Thymus (tissue), 11 donors: ENCODE results near the gene RBM7. TPM values are rescaled to one million over a fixed set of nuclear protein-coding genes. Genes with fewer than 3 reads are reported as not detected.

Experiments
- DNase-seq, 9 donors: peaks; one replicate each; pipeline ENCODE4 v3.0.0-alpha.2; 2013; ENCODE audit warnings: low spot score in 9 of 9, low read depth in 6 of 9, missing footprints in 1 of 9
- H3K27ac ChIP-seq, 2 donors: one replicate each; pipeline ENCODE4 v1.5.1; 2013; ENCODE audit warnings: control low read depth in 1 of 2, low read depth in 1 of 2, low read length in 1 of 2, mild to moderate bottlenecking in 1 of 2, moderate library complexity in 1 of 2
- H3K27me3 ChIP-seq, 2 donors: one replicate each; pipeline ENCODE4 v1.5.1; 2013; ENCODE audit warnings: low read length in 1 of 2; ENCODE audit not compliant: control insufficient read depth in 2 of 2, insufficient read depth in 1 of 2
- H3K36me3 ChIP-seq, 2 donors: one replicate each; pipeline ENCODE4 v1.5.1; 2013; ENCODE audit warnings: low read length in 1 of 2, mild to moderate bottlenecking in 1 of 2, moderate library complexity in 1 of 2; ENCODE audit not compliant: control insufficient read depth in 2 of 2, insufficient read depth in 2 of 2
- H3K4me1 ChIP-seq, 2 donors: one replicate each; pipeline ENCODE4 v1.5.1; 2013; ENCODE audit warnings: low read length in 2 of 2; ENCODE audit not compliant: control insufficient read depth in 2 of 2, insufficient read depth in 2 of 2
- H3K4me3 ChIP-seq, 2 donors: one replicate each; pipeline ENCODE4 v1.5.1; 2013; ENCODE audit warnings: low read length in 2 of 2, control low read depth in 1 of 2, mild to moderate bottlenecking in 1 of 2
- H3K9me3 ChIP-seq, 2 donors: one replicate each; pipeline ENCODE4 v1.5.1; 2013; ENCODE audit warnings: low read length in 1 of 2, mild to moderate bottlenecking in 1 of 2; ENCODE audit not compliant: control insufficient read depth in 2 of 2, insufficient read depth in 1 of 2
- WGBS: extraction: QIAGEN DNeasy Blood & Tissue Kit; methylation state at CpG from one replicate; pipeline ENCODE4 v1.1.7; 2013; 5-methylcytosine and 5-hydroxymethylcytosine counted together
- polyA plus RNA-seq: library from polyadenylated mRNA; stranded (reverse); fragments of 200-250 nt; gene quantifications from one replicate; pipeline ENCODE4 v1.2.3, GENCODE V29; 2013
- total RNA-seq: library from RNA; stranded (reverse); fragments of 120-200 nt; gene quantifications from one replicate; pipeline ENCODE4 v1.2.4, GENCODE V29; 2013
- donor health status: healthy.

The RBM7 gene
- total and polyA plus RNA-seq, 2 donors = 22.7 to 35.7 TPM

DNA sequence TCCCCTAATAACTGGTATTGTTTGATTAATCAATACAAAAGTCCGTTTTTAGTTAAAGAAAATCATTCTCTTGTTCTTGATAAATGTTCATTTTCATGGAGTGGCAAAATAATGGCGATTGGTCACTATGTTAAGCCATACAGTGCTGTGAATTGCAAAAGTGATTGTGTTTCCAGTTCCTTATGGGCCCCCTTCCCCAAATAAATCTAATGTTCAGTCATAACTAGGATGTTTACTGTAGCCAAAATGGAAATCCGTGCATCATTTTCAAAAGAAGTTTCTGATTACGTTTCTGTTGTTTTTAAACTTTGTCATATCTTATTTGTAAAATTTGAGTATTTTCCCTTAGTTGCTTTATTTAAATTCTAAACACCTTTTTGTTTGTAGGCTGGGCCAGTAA lies 845 bp downstream of the RBM7 start:
- peak in 1 of 9 donors; percentile 19 for DNase-seq
- H3K9me3 ChIP-seq = no peaks in the 10 kb centered on the region
- H3K27ac ChIP-seq = peak overlapping the region in 1 of 2 donors; percentile 45
- H3K4me3 ChIP-seq = peak overlapping the region; percentile 88 to 98
- no peaks in the 10 kb centered on the region for H3K27me3 ChIP-seq
- peaks cover 5 to 18% of the 10 kb centered on the region in 2 donors for H3K36me3 ChIP-seq
- peaks cover 0 to 9% of the 10 kb centered on the region in 2 donors for H3K4me1 ChIP-seq
- 12% methylated on average over 4 of the region's 4 CpGs for WGBS

DNA sequence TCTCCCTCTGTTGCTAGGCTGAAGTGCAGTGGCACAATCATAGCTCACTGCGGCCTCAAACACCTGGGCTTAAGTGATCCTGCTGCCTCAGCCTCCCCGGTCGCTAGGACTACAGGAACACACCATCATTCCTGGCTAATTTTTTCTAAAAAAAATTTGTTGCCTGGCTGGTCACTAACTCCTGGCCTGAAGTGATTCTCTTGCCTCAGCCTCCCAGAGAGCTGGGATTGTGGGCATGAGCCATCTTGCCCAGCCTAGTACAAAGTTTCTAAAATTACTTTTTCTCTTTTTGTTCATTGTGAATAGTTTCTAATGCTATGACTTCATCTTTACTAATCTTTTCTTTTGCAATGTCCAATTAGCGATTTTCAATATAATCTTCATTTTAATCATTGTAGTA lies 12.5 kb downstream of the RBM7 start:
- no peak for DNase-seq
- 98% methylated on average over 4 of the region's 4 CpGs for WGBS
- Histone ChIP-seq H3K27me3 (no peaks in the 10 kb centered on the region), H3K4me1 (no peaks in the 10 kb centered on the region), H3K27ac (no peak overlapping the region), H3K4me3 (no peak overlapping the region), H3K9me3 (no peaks in the 10 kb centered on the region), H3K36me3 (peaks cover 0 to 12% of the 10 kb centered on the region in 2 donors)

DNA sequence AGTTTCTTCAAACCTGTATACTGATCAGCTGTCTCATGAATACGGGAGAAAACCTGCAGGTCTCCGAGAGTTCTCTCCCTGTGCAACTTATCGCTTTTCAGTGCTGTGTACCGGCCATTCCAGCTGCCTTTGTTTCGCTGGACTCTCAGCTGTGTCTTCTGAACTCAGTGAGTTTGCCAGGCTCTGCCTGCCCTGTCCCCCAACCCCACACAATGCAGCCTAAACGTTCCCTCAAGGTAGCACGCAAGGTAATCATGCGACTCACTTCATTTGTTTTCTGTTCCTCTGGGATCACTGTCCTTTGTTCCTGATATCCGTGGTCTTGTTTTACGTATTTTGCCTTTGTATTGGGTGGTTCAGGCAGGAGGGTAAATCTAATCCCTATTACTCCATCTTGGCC lies 13.5 kb downstream of the RBM7 start:
- WGBS = 97% methylated on average over 10 of the region's 10 CpGs
- H3K27ac ChIP-seq = no peak overlapping the region
- H3K9me3 ChIP-seq = no peaks in the 10 kb centered on the region
- no peaks in the 10 kb centered on the region for H3K4me1 ChIP-seq
- no peak overlapping the region for H3K4me3 ChIP-seq
- no peak for DNase-seq
- H3K27me3 ChIP-seq = no peaks in the 10 kb centered on the region
- H3K36me3 ChIP-seq = peaks cover 0 to 12% of the 10 kb centered on the region in 2 donors

DNA sequence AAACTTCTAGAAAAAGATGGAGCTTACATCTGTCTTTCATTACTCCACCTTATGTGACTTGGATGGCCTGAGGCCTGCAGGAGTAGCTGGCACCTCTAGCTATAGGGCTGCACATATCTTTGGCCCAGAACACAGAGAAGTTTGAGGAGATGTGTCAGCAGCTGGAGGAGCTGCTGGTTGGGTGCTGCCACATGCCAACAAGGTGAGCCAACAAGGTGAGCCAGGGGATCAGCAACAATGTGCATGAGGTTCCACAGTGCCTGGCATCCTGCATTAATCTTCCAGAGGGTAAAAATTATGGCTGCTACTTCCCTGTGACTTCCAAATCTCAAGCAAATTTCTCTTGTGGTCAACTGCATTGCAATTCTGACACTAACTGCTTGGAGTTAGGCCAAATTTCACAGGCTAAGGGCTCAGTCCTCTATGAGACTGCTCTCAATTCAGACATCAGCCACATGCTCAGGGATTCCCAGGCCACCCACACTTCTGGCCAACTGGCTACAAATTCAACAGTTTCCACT lies 16.0 kb downstream of the RBM7 start:
- Histone ChIP-seq H3K27me3 (no peaks in the 10 kb centered on the region), H3K36me3 (no peaks in the 10 kb centered on the region), H3K9me3 (no peaks in the 10 kb centered on the region), H3K4me1 (no peaks in the 10 kb centered on the region), H3K27ac (no peak overlapping the region), H3K4me3 (no peak overlapping the region)
- DNase-seq = no peak

DNA sequence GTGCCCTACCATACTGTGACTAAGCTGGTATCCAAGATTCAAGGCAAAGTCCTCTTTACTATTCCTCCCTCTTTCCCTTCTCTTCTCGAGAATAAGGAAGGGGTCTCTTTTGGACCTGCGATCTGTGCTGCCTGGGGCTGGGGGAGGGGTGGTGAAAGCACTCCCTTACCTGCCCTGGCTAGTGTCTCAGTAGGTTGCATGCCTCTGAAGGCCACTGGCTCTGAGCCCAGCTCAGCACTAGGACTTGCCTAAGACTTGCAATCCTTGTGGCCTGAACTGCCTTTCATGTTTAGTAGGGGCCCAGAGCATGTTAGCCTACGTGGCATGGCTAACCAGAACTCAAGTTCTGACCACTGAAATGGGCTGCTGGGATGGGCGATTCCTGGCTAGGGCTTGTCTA lies 25.8 kb downstream of the RBM7 start:
- 98% methylated on average over 4 of the region's 4 CpGs for WGBS
- no peaks in the 10 kb centered on the region for H3K36me3 ChIP-seq
- DNase-seq = no peak
- H3K27me3 ChIP-seq = no peaks in the 10 kb centered on the region
- H3K27ac ChIP-seq = no peak overlapping the region
- no peak overlapping the region for H3K4me3 ChIP-seq
- H3K9me3 ChIP-seq = no peaks in the 10 kb centered on the region
- no peaks in the 10 kb centered on the region for H3K4me1 ChIP-seq

DNA sequence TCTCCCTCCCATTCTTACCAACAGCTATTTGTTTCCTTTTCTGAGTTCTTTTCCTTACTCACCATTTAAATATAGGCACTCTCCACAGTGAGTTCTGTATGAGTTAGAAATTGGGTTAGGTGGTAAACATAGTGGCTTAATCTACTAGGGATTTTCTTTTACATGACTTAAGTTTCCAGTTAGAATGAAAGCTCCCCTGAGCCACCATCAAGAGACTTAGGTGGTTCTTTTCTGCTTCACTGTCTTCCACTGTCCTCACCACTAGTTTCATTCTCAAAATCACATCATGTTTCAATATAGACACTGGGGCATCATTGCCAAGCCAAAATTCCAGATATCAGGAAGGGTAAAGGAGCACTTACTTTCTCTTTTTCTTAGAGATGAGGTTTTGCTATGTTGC lies 29.8 kb downstream of the RBM7 start:
- H3K4me1 ChIP-seq = no peaks in the 10 kb centered on the region
- H3K9me3 ChIP-seq = no peaks in the 10 kb centered on the region
- H3K27me3 ChIP-seq = no peaks in the 10 kb centered on the region
- no peak overlapping the region for H3K27ac ChIP-seq
- H3K36me3 ChIP-seq = no peaks in the 10 kb centered on the region
- H3K4me3 ChIP-seq = no peak overlapping the region
- DNase-seq = no peak

DNA sequence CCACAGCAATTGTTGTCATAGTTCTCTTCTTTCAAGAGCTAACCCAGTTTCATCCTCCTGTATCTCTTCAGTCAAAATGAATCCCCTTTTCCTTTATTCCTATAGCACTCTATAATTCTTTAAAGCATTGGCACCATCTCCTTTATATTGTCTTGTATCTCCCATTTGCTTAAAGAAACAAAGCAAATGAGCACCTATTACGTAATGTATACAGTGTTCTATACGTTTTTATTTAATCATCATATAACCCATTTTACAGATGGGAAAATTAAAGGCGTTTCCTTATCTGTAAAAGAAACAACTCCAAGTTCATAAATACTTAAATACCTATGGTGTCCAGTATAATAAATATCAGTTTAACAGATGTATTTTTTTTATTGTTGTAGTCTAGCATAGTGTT lies 32.4 kb downstream of the RBM7 start:
- Histone ChIP-seq H3K27me3 (no peaks in the 10 kb centered on the region), H3K4me3 (no peak overlapping the region), H3K9me3 (no peaks in the 10 kb centered on the region), H3K36me3 (no peaks in the 10 kb centered on the region), H3K4me1 (no peaks in the 10 kb centered on the region), H3K27ac (no peak overlapping the region)
- DNase-seq = no peak
- 96% methylated on average over 3 of the region's 3 CpGs for WGBS

DNA sequence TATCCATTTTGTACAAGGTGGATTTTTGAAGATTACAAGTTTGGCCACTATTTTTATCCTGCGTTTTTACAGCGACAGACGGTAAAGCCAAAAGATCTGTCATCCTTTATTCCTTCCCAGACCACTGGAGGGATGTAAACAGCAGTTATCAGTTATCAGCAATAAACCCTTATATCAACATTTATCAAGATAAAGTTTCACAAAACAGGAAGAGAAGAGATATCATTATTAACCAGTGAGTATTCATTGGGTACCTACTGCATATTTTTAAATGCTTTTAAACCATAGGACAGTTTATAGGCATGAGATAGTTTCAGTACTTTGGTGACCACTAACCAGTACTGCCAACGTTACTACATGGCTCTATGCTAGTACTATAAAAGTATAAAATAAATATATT lies 32.9 kb downstream of the RBM7 start:
- Histone ChIP-seq H3K36me3 (no peaks in the 10 kb centered on the region), H3K27me3 (no peaks in the 10 kb centered on the region), H3K27ac (no peak overlapping the region), H3K4me1 (peaks cover 0 to under 1% of the 10 kb centered on the region in 2 donors), H3K4me3 (no peak overlapping the region), H3K9me3 (no peaks in the 10 kb centered on the region)
- DNase-seq = no peak
- 89% methylated on average over 4 of the region's 4 CpGs for WGBS

DNA sequence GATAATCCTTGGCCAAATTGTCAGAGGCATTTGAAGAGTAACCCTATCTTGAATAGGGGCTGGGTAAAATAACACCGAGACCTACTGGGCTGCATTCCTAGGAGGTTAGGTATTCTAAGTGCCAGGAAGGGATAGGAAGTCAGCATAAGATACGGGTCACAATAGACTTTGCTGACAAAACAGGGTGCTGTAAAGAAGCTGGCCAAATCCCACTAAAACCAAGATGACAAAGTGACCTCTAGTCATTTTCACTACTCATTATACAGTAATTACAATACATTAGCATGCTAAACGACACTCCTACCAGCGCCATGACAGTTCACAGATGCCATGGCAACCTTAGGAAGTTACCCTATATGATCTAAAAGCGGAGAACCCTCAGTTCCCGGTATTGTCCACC lies 37.8 kb downstream of the RBM7 start:
- Histone ChIP-seq H3K27ac (no peak overlapping the region), H3K4me1 (peaks cover 9 to 11% of the 10 kb centered on the region in 2 donors), H3K9me3 (no peaks in the 10 kb centered on the region), H3K27me3 (no peaks in the 10 kb centered on the region), H3K4me3 (no peak overlapping the region), H3K36me3 (no peaks in the 10 kb centered on the region)
- 93% methylated on average over 6 of the region's 6 CpGs for WGBS
- DNase-seq = no peak
